Lung (tissue), 12 donors: ENCODE results near the gene SS18L1. TPM values are rescaled to one million over a fixed set of nuclear protein-coding genes. Genes with fewer than 3 reads are reported as not detected.

Experiments
- ATAC-seq: fragments of 200-7000 bp; cut with Tn5 transposase; one replicate; pipeline ENCODE4 v1.9.1; 2020; ENCODE audit warnings: moderate number of reproducible peaks; ENCODE audit not compliant: insufficient read depth, low FRiP score
- DNase-seq, 3 donors: peaks; one replicate each; pipeline ENCODE4 v3.0.0-alpha.2; 2013 to 2017
- H3K27ac ChIP-seq, 2 donors: one replicate each; pipeline ENCODE4 v1.5.1; 2013; ENCODE audit warnings: mild to moderate bottlenecking in 2 of 2, moderate library complexity in 2 of 2, control low read depth in 1 of 2, inconsistent platforms in 1 of 2, low read depth in 1 of 2, low read length in 1 of 2
- H3K27me3 ChIP-seq, 3 donors: one replicate each; pipeline ENCODE4 v1.5.1; 2013; ENCODE audit warnings: low read length in 2 of 3; ENCODE audit not compliant: control insufficient read depth in 3 of 3, insufficient read depth in 3 of 3
- H3K36me3 ChIP-seq, 4 donors: one replicate each; pipeline ENCODE4 v1.5.1; 2013; ENCODE audit warnings: low read length in 4 of 4, mild to moderate bottlenecking in 1 of 4, moderate library complexity in 1 of 4; ENCODE audit not compliant: control insufficient read depth in 4 of 4, insufficient read depth in 4 of 4
- H3K4me1 ChIP-seq, 5 donors: one replicate each; pipeline ENCODE4 v1.5.1; 2013; ENCODE audit warnings: low read length in 5 of 5, mild to moderate bottlenecking in 2 of 5, moderate library complexity in 1 of 5; ENCODE audit not compliant: control insufficient read depth in 5 of 5, insufficient read depth in 5 of 5
- H3K4me3 ChIP-seq: one replicate; pipeline ENCODE4 v1.5.1; 2013; ENCODE audit warnings: mild to moderate bottlenecking, control low read depth, moderate library complexity
- H3K9ac ChIP-seq, 2 donors: one replicate each; pipeline ENCODE4 v1.5.1; 2013; ENCODE audit warnings: low read length in 2 of 2, control low read depth in 1 of 2; ENCODE audit not compliant: insufficient read depth in 1 of 2
- H3K9me3 ChIP-seq, 4 donors: one replicate each; pipeline ENCODE4 v1.5.1; 2013; ENCODE audit warnings: low read length in 3 of 4, mild to moderate bottlenecking in 1 of 4, moderate library complexity in 1 of 4; ENCODE audit not compliant: control insufficient read depth in 4 of 4, insufficient read depth in 3 of 4
- WGBS, 2 donors: extraction: QIAGEN DNeasy Blood & Tissue Kit; methylation state at CpG; one replicate each; pipeline ENCODE4 v1.1.7; 2013; 5-methylcytosine and 5-hydroxymethylcytosine counted together
- polyA plus RNA-seq, 2 donors: library from polyadenylated mRNA; stranded (reverse); fragments of 200-250 nt; gene quantifications; one replicate each; pipeline ENCODE4 v1.2.1, GENCODE V29; 2013
- total RNA-seq, 2 donors: library from RNA; depleted of rRNA in 1 of 2; stranded (reverse); fragments of >200 nt in 1 of 2; gene quantifications; one replicate each; pipeline ENCODE4 v1.2.1, GENCODE V29; 2014 to 2021
- TF ChIP-seq, protein P1 (sequence below): IDR thresholded peaks from 2 replicates; pipeline ENCODE4 v1.5.1; 2012; ENCODE audit warnings: mild to moderate bottlenecking; ENCODE audit errors: control extremely low read depth, extremely low read depth
- donor health status: control.
- donor health status: control.
- donor health status: Bipolar disorder and iron deficiency.
- donor health status: healthy.
- donor health status: DM: yes; HTN: yes; CAD: no.

The SS18L1 gene
- total and polyA plus RNA-seq, 4 donors: 7.2 to 24.1 (median 14.9) TPM

DNA sequence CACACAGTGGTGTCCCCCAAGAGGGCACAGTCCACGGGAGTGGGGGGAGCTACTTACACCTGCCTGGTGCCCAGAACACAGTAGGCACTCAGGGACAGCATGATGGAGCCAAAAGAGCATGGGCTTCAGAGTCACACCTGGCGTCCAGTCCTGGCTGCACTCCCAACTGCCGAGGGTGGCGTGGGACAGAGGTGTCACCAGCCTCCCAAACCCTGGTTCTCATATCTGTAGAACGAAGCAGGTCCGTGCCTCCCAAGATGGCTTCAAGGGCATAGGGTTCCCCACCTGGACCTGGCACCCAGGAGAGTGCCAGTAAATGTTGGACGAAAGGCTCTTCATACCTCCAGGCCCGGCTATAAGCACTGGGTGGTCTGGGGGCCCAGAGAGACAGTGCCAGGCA, 67.6 kb downstream of the SS18L1 start:
- ATAC-seq (no peak), DNase-seq (no peak)
- H3K4me3 ChIP-seq: no peak overlapping the region
- TF ChIP-seq, protein P1, sequence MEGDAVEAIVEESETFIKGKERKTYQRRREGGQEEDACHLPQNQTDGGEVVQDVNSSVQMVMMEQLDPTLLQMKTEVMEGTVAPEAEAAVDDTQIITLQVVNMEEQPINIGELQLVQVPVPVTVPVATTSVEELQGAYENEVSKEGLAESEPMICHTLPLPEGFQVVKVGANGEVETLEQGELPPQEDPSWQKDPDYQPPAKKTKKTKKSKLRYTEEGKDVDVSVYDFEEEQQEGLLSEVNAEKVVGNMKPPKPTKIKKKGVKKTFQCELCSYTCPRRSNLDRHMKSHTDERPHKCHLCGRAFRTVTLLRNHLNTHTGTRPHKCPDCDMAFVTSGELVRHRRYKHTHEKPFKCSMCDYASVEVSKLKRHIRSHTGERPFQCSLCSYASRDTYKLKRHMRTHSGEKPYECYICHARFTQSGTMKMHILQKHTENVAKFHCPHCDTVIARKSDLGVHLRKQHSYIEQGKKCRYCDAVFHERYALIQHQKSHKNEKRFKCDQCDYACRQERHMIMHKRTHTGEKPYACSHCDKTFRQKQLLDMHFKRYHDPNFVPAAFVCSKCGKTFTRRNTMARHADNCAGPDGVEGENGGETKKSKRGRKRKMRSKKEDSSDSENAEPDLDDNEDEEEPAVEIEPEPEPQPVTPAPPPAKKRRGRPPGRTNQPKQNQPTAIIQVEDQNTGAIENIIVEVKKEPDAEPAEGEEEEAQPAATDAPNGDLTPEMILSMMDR: no peak
- H3K27me3 ChIP-seq: peaks cover 0 to 29% (median 4%) of the 10 kb centered on the region in 3 donors
- no peaks in the 10 kb centered on the region for H3K9me3 ChIP-seq
- 79 to 90% methylated on average over 8 of the region's 8 CpGs for WGBS, 2 donors
- no peak overlapping the region for H3K9ac ChIP-seq
- H3K4me1 ChIP-seq: peaks cover 0 to 2% (median 0%) of the 10 kb centered on the region in 5 donors
- H3K36me3 ChIP-seq: peaks cover 0 to 5% (median 0%) of the 10 kb centered on the region in 4 donors
- H3K27ac ChIP-seq: no peak overlapping the region

DNA sequence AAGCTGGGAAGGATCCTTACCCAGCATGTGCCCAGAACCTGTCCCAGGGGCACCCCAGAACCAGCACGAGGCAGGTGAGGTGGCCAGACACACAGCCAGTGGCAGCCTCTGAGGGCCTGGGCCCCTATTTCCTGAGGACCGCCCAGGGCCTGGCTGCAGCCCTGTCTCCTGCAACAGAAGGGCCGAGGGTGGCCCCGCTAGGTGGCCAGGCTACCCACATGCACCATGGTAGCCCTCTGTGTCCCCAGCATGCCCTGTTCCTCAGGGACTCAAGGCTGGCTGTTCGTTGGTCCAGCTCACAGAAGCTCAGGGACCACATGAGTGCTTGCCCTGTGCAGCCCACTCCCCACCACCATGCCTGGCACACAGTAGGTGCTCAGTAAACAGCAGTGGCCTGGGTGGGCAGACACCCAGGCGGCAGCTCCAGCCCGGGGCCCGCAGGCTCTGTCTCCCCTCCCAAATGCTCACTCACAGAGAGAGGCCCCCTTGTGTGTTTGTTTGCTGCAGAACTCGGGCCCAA, 68.3 kb downstream of the SS18L1 start:
- Histone ChIP-seq H3K4me1 (peaks cover 0 to 2% (median 0%) of the 10 kb centered on the region in 5 donors), H3K27me3 (peaks cover 3 to 30% (median 4%) of the 10 kb centered on the region in 3 donors), H3K4me3 (no peak overlapping the region), H3K9ac (no peak overlapping the region), H3K9me3 (no peaks in the 10 kb centered on the region), H3K36me3 (peaks cover 0 to 5% (median 0%) of the 10 kb centered on the region in 4 donors), H3K27ac (no peak overlapping the region)
- TF ChIP-seq, protein P1: no peak
- WGBS, 2 donors: 63 to 73% methylated on average over 9 of the region's 9 CpGs
- no peak for DNase-seq
- no peak for ATAC-seq

DNA sequence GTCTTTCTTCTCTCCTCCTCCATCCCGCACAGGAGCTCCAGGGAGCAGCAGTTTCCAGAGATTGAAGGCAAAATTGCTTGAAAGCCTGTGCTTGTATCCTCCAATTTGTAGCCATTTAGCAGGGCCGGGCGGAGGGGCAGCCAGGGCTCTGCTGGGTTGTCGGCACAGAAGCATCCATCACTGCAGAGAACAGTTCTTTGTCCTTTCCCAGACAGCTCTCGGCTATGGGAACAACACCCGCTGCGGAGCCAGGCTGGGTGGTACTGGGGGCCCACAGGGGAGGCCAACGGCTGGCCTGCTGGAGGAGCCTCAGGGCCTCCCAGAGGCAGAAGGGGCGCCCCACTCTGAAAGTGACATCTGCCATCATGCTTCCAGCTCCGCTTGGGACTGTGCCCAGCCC, 68.7 kb downstream of the SS18L1 start:
- DNase-seq: no peak
- no peak for ATAC-seq
- peaks cover 5 to 35% (median 8%) of the 10 kb centered on the region in 3 donors for H3K27me3 ChIP-seq

More for the DNA sequence above, 68.7 kb downstream of the SS18L1 start:
- peaks cover 0 to 4% (median 0%) of the 10 kb centered on the region in 4 donors for H3K36me3 ChIP-seq
- H3K9me3 ChIP-seq: no peaks in the 10 kb centered on the region
- H3K4me3 ChIP-seq: no peak overlapping the region
- TF ChIP-seq, protein P1: no peak
- H3K4me1 ChIP-seq: peaks cover 0 to 2% (median 0%) of the 10 kb centered on the region in 5 donors
- no peak overlapping the region for H3K27ac ChIP-seq
- 34 to 48% methylated on average over 10 of the region's 10 CpGs for WGBS, 2 donors
- no peak overlapping the region for H3K9ac ChIP-seq
